ENCODE measurements around the gene ALOX12B. TPM values are rescaled to one million over a fixed set of nuclear protein-coding genes. Genes with fewer than 3 reads are reported as not detected.

The ALOX12B gene
- total and polyA plus RNA-seq, 2 of the 13 experiments (the other 11 are each of a cell fraction or from before 2014, with no cell fraction given) = 0.13 TPM; not detected in 1

- TF ChIP-seq KIAA2018 (CRISPR knock-in tag; IDR thresholded peaks at IDR 0.05; ENCODE audit: borderline replicate concordance) = no peak
- no peak for TF ChIP-seq PRDM4 (CRISPR knock-in tag; IDR thresholded peaks at IDR 0.05; ENCODE audit: borderline replicate concordance)
- peak; percentile 67; the same call in 1 of the 2 replicates for TF ChIP-seq ZNF331 (CRISPR knock-in tag; IDR thresholded peaks at IDR 0.05)
- peak; percentile 98 for TF ChIP-seq ZGPAT (CRISPR knock-in tag; IDR thresholded peaks at IDR 0.05)
- 0 out of 2 replicates have a peak, but pooled peaks have one; percentile 22 for TF ChIP-seq FOXK1 (CRISPR knock-in tag; IDR thresholded peaks at IDR 0.05; ENCODE audit: borderline replicate concordance, low read depth)
- TF ChIP-seq SCMH1 (CRISPR knock-in tag; IDR thresholded peaks at IDR 0.05; ENCODE audit: borderline replicate concordance) = no peak
- peak; percentile 89 for TF ChIP-seq PITX1 (CRISPR knock-in tag; IDR thresholded peaks at IDR 0.05)
- no peak for TF ChIP-seq ZSCAN12 (CRISPR knock-in tag; IDR thresholded peaks at IDR 0.05)
- TF ChIP-seq ZNF256 (CRISPR knock-in tag; conservative IDR thresholded peaks at IDR 0.05) = no peak
- no peak for TF ChIP-seq ZBTB46 (CRISPR knock-in tag; IDR thresholded peaks at IDR 0.05; ENCODE audit: borderline replicate concordance)
- TF ChIP-seq KLF9 (CRISPR knock-in tag; IDR thresholded peaks at IDR 0.05; ENCODE audit: low read depth) = no peak
- peak; percentile 48; the same call in 1 of the 2 replicates for TF ChIP-seq CSRNP1 (CRISPR knock-in tag; IDR thresholded peaks at IDR 0.05)
These were observed 31.1 kb downstream of the ALOX12B start (continued) for GRCh38 chr17:8056232-8056975.

All from HepG2 (cell line).